Esophagus squamous epithelium (tissue), 4 donors: ENCODE results near the gene SLC6A19.

Experiments
- CTCF ChIP-seq, 6 experiments: fragments of 450-650 bp in 4 of 6; fragments of 200-600 bp in 2 of 6; sonication (generic) in 2 of 6; IDR thresholded peaks; one replicate each; pipeline ENCODE4 v1.5.1; 2016 to 2019; ENCODE audit warnings: antibody characterized with exemption in 6 of 6, mild to moderate bottlenecking in 4 of 6, moderate library complexity in 4 of 6
- POLR2A ChIP-seq, 4 donors: fragments of 450-650 bp; IDR thresholded peaks; one replicate each; pipeline ENCODE4 v1.6.1; 2017; ENCODE audit warnings: antibody characterized with exemption in 4 of 4, mild to moderate bottlenecking in 4 of 4, moderate library complexity in 3 of 4

- TF ChIP-seq CTCF (IDR thresholded peaks at IDR 0.05) (no peak), POLR2A (IDR thresholded peaks at IDR 0.05) (no peak)
These were observed 13.5 kb upstream of the SLC6A19 start for GRCh38 chr5:1187950-1188334.
